ENCODE results near the gene POLR2J.

DNA sequence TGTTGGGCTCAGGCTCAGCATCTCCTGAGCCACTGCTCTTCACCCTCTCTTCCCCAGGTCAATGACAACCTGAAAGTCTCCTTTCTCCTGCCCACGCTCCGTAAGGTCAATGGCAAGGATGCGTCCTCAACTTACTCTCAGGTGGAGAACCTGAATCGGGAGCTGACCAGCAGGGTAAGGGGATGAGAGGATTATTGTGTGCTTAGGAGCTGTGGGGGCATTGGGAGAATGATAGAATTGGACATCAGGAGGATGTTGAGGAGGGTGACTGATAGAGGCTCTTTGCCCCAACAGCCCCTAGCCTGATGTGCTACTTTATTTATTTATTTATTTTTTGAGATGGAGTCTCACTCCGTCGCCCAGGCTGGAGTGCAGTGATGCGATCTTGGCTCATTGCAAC is 12.6 kb downstream of the POLR2J start:
- TF ChIP-seq CTCF (optimal IDR thresholded peaks at IDR 0.05 in 1 of 3, IDR thresholded peaks at IDR 0.05 in 1 of 3, conservative IDR thresholded peaks at IDR 0.05 in 1 of 3; ENCODE audit: extremely low read depth in 1 of 3, insufficient read depth in 2 of 3, low read length in 3 of 3) (no peak), EZH2 (IDR thresholded peaks at IDR 0.05; ENCODE audit: low read length) (no peak)
